ENCODE measurements around the gene BANP.

The BANP gene

DNA sequence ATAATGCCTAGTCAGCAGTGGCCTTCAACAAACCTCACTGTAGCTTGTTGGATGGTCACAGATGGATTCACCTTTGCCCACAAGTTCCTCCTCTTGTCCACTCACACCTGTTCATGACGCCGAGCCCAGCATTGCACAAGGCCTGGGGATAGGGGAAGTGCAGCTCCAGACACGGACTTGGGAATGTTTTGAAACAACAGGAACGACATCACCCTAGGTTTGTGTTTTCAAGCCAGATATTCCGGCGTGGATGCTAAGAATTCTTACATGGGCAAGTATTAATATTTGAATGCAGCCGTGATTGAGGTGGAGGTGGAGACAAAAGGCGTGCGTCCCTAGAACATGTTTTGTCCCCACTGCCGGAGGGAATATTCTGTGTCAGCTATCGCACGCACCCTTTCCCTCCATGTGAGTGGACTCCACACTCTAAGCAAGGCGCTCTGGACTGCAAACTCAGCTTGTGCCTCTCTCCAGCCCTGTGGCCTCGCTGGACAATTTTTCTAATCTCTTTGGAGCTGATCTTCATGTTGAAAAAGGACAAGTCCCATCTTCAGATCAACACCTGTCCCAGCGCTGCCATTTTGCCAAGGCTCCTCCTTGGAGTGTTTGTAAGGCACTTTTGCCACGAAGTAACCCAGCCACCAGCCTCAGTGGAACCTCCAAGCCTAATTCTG lies 2.0 kb upstream of the BANP start:
- no peak for DNase-seq

DNA sequence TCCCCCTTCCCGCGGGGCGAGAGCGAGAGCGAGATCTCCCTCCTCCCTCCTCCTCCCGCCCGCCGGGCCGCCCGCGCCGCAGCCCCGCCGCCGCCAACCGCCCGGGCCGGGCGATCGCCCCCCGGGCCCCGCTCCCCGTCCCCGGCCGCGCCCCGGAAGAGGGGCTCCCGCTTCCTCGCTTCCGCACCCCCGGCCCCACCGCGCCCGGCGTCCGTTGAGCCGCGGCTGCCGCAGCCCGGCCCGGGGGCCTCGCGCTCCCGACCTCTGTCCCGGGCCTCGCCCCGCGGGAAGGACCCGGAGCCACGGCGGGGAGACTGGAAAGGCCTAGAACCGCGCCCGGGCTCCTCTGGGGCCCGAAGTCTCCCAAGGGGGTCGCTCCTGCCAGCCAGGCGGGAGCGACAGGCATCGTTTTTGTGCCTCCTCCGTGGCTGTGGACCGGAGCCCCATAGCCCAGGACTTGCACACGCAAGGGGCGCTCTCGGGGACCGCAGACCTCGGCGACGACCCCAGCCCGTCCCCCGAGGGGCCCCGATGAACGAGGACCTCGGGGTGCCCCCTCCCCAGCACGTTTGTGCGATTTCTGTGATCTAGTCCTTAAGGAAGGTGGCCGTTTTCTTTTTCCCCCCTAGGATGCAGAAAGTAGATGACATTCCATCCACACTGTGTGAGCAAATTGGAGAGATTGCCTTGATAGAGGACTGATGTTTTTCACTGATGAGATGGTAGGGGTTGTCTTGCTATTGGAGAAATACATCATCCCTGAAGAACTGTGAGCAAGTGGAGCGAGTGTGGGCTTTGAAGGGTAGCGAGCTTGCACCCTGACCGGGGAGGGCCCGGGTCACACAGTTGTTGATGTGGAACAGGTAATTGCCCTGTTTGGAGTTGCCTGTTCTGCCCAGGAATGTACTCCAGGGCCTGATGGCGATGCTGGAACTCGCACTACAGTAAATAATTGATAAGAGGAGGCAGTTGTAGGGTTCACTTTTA lies 611 bp downstream of the BANP start:
- no peak for DNase-seq

DNA sequence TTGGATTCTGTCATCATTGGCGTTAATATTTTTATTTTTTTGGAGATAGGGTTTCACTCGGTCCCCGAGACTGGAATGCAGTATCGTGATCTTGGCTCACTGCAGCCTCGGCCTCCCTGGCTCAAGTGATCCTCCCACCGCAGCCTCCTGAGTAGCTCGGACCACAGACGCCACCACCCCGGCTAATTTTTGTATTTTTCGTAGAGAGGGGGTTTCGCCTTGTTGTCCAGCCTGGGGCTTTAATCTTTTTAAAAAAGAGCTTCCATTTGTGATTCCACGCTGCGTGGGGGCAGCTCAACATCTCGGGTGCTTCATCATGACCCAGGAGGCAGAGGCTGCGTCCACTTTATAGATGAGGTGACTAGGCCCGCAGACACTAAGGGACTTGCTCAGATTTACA lies 1.5 kb downstream of the BANP start:
- DNase-seq: no peak

DNA sequence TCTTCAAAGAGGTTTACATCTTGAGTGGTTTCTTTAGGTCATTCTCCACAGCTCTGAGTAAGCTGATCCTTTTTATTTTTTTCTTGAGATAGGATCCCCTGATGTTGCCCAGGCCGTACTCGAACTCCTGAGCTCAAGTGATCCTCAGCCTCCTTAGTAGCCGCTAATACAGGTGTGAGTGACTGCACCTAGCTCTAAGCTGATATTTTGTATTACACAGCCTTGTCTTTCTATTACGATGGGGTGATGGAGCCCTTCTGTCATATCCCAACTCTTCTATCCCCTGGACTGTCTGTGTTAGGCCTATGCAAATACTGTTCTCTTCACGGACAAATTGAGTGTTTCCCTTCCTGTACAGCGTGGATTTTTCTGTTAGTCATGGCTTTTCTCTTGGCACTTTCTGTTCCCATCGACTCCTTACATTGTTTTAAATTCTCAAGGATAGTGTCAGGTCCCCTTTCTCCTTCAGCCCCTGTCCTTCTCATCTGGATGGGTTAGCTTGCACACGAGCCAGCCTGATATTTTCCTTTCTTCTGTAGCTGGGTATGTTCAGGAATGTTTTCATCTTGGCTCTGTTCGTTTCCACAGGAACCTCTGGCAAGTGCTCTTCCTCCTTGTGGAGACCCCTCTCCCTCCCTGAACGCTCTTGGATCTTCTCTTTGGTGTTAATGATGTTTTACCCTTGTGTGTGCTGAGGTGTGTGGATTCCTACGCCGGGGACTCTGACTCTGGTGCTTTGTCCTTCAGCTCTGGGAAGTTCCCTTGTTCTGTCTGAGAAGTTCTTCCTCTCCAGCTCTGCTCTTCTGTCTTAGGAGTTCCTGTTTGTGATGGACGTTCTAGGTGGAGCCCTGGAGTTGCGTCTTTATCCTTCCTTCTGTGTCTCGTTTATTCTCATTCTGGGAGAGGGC lies 2.3 kb downstream of the BANP start:
- no peak for DNase-seq

DNA sequence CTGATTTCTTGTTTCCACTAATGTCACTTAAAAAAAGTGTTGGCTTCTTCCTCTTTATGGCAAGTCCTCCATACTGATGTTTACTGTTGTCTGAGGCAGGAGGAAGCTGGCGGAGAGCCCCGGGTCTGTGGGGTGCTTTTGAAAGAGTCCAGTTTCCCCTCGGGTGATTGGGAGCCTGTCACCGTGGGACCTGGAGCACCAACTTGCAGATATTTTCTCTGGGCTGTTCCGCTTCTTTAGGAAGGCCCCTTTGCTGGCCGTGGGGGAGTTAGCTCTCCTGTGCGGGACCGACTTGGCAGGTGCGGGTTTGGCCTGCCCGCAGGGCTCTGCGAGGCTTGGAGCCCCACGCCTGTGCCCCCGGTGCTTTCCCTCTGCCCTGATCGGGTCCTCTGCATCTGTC lies 3.1 kb downstream of the BANP start:
- no peak for DNase-seq

DNA sequence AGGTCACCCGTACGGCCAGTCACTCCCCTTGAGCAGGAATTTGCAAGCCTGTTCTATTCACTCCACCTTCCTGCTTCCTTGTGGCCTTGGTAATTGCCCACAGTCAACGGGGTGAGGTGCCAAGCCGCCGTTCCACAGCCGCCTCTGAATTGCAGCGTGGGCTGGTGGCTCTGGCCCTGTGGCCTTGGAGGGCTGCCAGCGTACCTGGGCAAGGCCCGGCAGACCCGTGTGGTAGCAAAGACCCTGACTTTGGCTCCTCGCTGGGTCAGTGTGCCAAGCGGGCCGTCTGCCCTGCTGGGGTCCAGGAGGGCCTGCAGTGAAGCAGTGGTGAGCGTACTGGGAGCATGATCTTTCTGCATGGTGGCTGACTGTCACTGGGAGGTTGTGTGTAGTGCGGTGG lies 3.6 kb downstream of the BANP start:
- no peak for DNase-seq

DNA sequence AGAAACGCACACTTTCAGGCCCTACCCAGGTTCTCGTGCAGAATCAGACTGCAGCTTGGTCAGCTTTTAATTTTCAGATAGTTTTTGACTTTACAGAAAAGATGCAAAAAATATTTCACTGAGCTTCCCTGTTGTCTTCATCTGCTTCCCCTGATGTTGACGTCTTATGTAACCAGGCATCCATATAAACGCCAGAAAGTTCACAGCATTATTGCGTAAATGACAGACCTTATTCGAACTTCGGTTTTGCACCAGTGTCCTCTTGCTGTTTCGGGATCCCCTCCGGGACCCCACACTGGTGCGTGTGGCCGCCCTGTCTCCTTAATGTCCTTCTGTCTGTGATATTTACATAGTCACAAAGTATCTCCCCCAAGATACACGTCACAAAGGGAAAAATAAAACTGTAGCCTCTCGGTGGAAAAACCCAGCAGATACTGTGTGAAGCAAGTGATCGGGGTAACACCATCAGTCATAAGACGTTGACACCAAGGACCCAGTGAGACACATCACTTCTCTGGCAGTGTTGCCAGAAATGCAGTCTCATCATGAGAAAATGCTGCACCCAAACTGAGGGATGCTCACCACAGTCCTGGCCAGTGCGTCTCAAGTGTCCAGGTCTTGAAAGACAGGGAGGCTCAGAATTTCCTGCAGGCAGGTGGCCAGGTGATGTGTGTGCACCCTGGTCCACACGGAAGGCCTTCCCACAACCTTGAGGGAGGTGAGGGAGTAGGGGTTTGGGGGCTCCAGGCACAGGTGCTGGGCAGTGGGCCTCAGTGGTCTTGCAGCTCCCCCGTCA lies 4.3 kb downstream of the BANP start:
- no peak for DNase-seq

DNA sequence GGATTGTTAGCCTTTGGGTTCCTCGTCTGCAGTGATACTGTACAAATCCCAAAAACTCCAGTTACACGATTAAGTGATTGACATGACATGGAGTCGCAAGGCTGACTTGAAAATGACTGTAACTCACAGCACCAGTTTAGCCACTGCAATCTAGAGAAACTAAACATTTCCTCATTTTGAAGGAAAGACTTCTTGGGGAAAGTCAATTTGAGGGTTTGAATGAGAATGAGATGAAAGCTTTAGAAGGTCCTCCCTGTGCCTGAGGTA lies 4.8 kb downstream of the BANP start:
- no peak for DNase-seq

DNA sequence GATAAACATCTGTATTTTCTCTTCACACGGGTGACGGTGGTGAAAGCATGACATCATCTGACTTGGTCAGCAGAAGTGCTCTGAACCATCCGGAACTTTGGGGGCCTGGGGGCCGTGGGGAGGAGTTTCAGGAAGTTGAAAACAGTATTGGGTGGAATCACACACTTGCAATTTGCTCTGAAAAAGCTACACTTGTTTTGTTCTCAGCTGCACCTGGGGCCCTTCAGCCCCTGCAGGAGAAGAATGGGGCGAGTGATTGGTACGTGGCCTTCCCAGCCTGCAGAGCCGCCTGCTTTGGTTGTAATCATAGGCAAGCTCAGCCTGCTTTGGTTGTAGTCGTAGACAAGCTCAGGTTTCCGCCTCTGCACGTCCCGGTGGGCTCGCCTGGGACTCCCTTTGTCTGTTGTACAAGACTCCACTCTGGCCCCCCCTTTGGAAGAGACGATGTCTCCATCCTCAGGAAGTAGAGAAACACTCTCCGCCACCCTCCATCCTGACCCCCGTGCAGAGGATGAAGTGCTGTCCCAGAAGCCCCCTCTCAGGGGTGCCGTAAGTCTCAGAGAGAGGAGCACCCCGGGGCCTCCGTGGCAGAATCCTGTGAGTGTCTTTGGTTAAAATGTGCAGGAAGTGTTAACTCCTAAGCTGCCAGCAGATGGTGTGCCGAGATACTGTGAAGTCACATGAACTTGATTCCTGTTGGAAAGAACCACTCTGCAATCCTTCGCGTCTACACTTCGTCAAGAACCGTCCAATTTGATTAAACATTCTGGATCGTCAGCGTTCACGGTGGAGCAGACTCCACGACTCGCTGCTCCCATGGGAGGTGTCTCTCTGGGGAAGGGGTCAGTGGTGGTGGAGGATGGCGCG lies 5.4 kb downstream of the BANP start:
- no peak for DNase-seq

DNA sequence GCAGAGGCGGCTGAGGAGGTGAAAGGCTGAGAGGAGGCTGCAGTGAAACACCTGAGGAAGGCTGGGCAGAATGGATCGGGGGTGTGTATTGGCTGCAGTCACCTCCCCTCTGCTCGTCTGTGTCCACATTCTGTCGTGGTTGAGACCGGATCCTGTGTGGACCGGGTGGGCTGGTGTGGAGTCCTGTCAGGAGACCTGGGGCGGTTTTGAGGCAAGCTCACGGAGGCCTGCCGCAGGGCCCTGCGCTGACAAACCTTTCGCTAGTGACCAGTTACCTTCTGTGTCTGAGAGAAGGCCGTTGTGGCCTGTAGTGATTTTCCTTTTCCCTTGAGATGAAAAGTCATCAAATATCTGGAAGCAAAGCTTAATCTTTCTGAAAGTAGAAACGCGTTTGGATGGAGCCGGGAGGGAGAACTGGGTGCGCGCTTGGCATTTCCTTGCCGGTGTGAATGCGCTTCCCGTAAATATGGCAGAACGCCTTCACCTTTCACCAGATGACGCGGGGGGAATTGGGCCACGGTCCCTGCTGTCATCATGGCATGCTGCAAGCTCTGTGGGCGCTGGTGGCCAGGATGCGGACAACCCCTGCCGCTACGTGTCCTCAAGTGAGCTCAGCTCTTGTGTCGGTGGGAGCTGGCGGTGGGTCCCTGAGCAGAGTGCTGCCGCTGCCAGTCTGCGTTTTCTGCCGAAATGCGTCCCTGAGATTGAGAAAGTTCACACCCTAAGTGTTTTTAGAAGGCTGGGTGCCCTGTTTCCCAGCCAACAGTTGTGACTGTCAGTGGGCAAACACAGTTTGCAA lies 6.3 kb downstream of the BANP start:
- no peak for DNase-seq

DNA sequence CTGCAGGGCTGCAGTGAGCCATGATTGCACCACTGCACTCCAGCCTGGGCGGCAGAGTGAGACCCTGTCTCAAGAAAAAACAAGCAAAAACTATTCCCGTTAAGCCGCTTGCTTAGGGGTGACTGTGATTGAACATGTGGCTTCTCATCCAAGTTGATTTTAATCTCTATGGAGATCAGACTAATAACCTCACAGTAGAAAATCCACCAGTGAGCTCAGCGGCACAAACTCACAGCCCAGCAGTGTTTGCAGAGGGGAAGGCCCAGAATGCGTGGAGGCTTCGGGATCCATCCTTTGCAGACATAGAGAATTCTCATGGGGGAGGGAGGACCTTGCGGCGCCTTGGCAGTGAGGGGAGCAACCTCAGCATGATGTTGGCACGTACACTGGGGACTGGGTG lies 7.4 kb downstream of the BANP start:
- no peak for DNase-seq

DNA sequence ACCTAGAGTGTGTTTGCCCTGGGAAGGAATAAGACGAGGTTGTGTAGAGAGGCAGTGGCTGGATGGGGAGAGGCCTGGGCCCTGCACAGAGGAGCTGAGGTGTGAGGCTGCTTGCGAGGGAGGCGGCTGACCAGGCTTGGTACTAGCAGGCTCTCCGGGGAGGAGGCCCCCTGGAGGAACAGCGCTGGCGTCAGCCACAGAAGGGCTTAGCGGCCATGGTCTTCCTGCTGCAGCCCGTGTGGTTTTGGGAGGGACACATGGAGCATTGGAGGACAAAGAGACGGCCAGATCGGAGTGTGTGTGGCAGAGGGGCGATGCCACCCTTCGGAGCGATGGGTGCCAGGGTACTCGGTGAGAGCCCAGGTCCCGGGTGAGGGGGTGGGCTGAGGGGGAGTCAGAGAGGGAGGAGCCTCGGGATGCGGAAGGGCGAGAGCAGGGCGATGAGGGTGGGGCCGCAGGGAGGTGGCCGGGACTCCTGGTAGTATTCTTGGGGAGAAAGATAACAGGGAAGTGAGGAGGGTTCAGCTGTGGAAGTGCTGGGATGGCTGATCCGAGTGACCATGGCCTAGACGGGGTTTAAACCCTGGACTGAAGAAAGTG lies 8.3 kb downstream of the BANP start:
- no peak for DNase-seq

DNA sequence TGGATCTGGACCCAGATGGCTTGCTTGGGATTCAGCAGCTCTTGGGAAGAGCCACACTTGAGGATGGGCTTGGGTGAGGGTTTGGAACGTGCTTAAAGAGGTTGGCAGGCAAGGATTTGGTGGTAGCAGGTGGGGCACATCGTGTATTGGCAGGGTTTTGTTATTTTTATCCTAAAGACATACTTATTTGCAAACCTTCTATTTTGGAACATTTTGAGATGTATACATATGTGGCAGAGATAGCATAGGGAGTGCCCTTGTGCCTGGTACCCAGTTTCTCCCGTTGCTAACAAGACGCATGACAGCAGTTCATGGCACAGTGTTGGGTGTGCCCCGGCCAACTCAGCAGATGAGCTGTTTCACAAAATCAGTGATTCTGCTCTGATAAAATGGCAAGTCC lies 9.1 kb downstream of the BANP start:
- DNase-seq: no peak

DNA sequence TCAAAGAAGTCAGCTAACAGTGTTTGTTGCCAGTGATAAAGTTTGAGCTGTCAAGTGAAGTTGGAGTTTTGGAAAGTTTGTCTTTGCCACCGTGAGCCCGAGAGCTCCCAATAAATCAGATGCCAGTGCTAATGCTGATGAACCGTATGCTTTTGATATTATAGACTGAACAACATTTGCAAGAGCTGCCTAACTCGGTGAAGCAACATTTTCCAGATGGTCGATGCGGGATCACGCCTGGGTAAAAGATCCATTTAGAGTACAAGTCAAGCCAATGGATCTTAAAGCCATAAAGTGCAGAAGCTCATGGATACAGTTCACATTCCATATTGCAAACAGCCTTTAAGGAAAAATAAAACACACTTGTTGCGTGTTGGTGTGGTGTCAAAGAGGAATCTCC lies 9.6 kb downstream of the BANP start:
- no peak for DNase-seq

DNA sequence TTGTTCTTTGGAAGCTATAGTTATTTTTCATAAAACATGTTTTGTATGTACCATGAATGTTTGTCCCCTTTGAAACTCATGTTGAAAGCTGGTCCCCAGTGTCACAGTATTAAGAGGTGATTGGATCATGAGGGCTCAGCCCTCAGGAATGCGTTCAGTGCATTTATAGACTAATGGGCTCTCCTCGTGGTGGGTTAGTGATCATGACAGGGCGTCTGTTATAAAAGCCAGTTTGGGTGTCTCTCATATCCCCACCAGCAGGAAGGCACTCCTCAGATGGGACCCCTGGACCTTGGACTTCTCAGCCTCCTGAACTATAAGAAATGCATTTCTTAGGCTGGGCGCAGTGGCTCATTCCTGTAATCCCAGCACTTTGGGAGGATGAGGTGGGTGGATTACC lies 10.4 kb downstream of the BANP start:
- no peak for DNase-seq

DNA sequence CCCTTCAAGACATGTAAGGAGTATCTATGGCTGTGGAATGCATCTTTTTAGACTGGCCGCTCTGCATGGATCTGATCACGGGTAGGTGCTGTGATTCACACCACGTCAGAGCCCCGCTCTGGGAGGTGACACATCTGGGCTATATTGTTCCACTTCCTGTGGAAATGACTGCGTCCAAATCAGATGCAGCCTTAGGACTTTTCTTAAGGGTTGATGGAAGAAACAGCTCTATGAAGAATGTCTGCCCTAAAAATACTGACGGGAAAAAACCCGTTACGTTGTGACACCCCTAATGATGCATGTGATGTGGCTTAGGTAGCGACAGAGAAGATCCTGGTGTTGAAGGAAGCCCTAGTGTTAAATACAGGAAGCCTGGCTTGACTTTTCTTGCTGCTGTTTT lies 12.2 kb downstream of the BANP start:
- no peak for DNase-seq

DNA sequence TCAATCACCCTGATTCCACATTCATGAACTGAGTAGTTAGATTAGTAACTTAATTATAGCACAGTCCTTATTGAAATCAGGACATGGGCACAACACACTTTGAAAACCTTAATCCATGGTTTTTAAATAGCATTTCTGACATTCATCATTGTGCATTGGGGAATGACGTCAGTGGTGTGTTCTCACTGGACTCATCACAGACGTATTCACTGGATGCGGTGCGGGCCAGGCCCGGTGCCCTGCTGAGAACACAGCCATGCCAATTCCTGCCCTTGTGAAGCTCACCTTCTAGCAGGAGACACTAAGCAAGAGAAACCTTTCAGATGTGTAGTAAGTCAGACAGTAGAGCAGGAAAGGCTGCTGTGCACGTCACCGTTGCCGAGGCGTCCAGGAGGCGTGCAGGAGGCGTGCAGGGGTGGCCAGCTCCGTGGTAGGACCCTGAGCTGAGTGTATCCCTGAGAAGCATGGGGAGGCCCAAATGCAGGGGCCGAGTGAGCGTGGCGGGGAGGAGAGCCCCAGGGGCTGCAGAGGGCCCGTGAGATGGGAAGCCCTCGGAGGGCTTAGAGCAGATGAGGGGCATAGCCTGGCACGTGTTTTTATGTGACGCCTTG lies 12.9 kb downstream of the BANP start:
- no peak for DNase-seq

DNA sequence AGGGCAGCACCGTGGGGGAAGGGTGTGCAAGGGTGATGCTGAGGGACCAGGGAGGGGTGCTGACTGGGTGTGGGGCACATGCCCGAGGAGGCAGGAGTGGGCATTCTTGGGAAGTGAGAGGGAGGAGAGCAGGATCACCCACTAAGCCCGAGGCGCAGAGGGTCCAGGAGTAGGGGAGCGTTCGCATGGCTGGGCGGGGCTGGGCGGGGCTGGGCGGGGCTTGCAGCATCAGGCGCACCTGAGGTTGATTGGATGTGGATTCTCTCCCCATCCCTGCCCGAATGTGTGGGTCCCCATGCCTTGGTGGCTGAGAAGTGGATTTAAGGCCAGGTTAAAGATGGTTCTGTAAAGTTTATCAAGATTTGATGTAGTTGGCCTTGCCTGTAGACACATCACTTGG lies 14.2 kb downstream of the BANP start:
- DNase-seq: no peak

DNA sequence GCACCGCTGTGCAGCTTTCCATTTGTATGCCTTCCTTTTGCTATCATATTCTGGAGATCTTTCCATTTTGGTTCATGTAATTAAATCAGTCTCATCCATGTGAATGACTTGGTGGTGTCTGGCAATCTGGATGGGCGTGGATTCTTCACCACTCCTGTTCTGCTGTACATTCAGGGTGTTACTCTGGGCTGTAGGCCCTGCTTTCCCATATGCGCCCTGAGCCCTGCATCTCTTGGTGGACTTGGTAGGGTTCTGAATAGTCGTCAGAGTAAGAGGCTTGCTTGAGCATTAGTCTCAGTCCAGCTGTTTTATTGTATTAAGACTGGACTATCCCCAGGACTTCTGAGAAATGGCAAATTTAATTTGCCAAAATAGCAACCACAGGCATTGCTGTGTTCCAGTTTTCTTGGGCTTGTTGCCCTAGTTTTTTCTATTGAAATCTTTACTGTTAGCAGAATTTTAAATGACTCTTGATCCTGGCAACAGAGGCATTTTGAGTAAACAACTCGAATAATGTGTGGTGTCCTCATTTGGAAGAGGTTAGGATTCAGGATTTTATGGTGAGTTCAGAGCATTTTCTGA lies 14.9 kb downstream of the BANP start:
- no peak for DNase-seq

All from NCI-H1048 (cell line).